HepG2 (cell line): ENCODE data around the gene DLL1. TPM values are rescaled to one million over a fixed set of nuclear protein-coding genes. Genes with fewer than 3 reads are reported as not detected.

Experiments
- ATAC-seq: fragments of 200-7000 bp; cut with Tn5 transposase; 3 replicates; pipeline ENCODE4 v1.9.1; 2020; ENCODE audit warnings: mild to moderate bottlenecking, moderate library complexity
- BruUV-seq: library from RNA; stranded (reverse); fragments of 400-500 nt; replicated peaks from 2 replicates; lab custom pipeline; 2021; lab: Mats Ljungman, UMichigan
- CTCF ChIA-PET: fragments of 300-600 bp; formaldehyde crosslinking; extraction: SDS; loops from one replicate; lab custom pipeline; 2021; ENCODE audit warnings: low total read pairs, inconsistent platforms, low intra/inter-chr PET ratio; lab: Yijun Ruan, JAX
- POLR2A ChIA-PET: fragments of 350-600 bp; sonication (Branson Sonifier 250); formaldehyde crosslinking; loops from one replicate; lab custom pipeline; 2020; ENCODE audit warnings: antibody characterized with exemption, inconsistent platforms; lab: Yijun Ruan, JAX
- DNase-seq: peaks from one replicate; pipeline ENCODE4 v3.0.0-alpha.2; 2015; ENCODE audit warnings: low spot score
- FAIRE-seq: peaks from 3 replicates; lab custom pipeline; 2011; peaks lifted over from hg19 to GRCh38; lab: Jason Lieb, UNC
- H2AFZ ChIP-seq: one replicate; pipeline ENCODE4 v1.6.1; 2011; ENCODE audit warnings: low read length, inconsistent platforms
- H3K27ac ChIP-seq: fragments of 300-600 bp; 3 replicates; pipeline ENCODE4 v1.8.0; 2011; ENCODE audit warnings: mixed run types, mild to moderate bottlenecking, mixed read lengths, low read length, inconsistent platforms; ENCODE audit not compliant: insufficient read depth; ENCODE audit errors: extremely low read length
- H3K27me3 ChIP-seq, 2 experiments: fragments of 200-600 bp in 1 of 2; 2 replicates in 1 of 2; 3 replicates in 1 of 2; pipeline versions ENCODE4 v1.6.0 to v1.8.0; 2011; ENCODE audit warnings: low read length in 2 of 2, mild to moderate bottlenecking in 2 of 2, moderate library complexity in 2 of 2, inconsistent platforms in 1 of 2; ENCODE audit not compliant: insufficient read depth in 2 of 2, control insufficient read depth in 1 of 2
- H3K36me3 ChIP-seq, 2 experiments: fragments of 200-600 bp in 1 of 2; replicated peaks in 1 of 2; 2 replicates in 1 of 2; 3 replicates in 1 of 2; pipeline versions ENCODE4 v1.5.1 to v1.8.0; 2011; ENCODE audit warnings: low read length in 2 of 2, inconsistent platforms in 1 of 2; ENCODE audit not compliant: insufficient read depth in 2 of 2, control insufficient read depth in 1 of 2
- H3K4me1 ChIP-seq: 2 replicates; pipeline ENCODE4 v1.5.1; 2012; ENCODE audit warnings: low read length, inconsistent platforms; ENCODE audit not compliant: insufficient read depth
- H3K4me2 ChIP-seq: 2 replicates; pipeline ENCODE4 v1.6.0; 2011; ENCODE audit warnings: low read depth, low read length, inconsistent platforms
- H3K4me3 ChIP-seq, 3 experiments: fragments of 200-600 bp in 1 of 3; sonication (generic), shearing (Covaris generic) in 1 of 3; replicated peaks in 1 of 3; 2 replicates each; pipeline ENCODE4 v1.5.1; 2011 to 2016; ENCODE audit warnings: low read length in 3 of 3, inconsistent platforms in 2 of 3, low read depth in 2 of 3, mild to moderate bottlenecking in 2 of 3, control low read depth in 1 of 3, mixed read lengths in 1 of 3; ENCODE audit not compliant: insufficient read depth in 1 of 3
- H3K79me2 ChIP-seq: one replicate; pipeline ENCODE4 v1.6.1; 2011; ENCODE audit warnings: low read length, inconsistent platforms; ENCODE audit not compliant: insufficient read depth
- H3K9ac ChIP-seq: 2 replicates; pipeline ENCODE4 v1.6.0; 2011; ENCODE audit warnings: mild to moderate bottlenecking, low read depth, low read length, inconsistent platforms; ENCODE audit not compliant: insufficient read depth
- H3K9me3 ChIP-seq: 2 replicates; pipeline ENCODE4 v1.5.1; 2012; ENCODE audit warnings: mild to moderate bottlenecking, low read length
- H4K20me1 ChIP-seq: 2 replicates; pipeline ENCODE4 v1.6.0; 2011; ENCODE audit warnings: inconsistent platforms, mild to moderate bottlenecking, low read length, moderate library complexity; ENCODE audit not compliant: insufficient read depth
- ATF4 ChIP-seq, 2 experiments: fragments of 450-650 bp in 1 of 2; sonication (generic) in 1 of 2; formaldehyde crosslinking; IDR thresholded peaks; 2 replicates each; pipeline versions ENCODE4 v1.5.0 to v1.8.0; 2020 to 2022; ENCODE audit warnings: mild to moderate bottlenecking in 1 of 2, missing genetic modification reagents in 1 of 2
- CCAR2 ChIP-seq: fragments of 200-400 bp; formaldehyde crosslinking; optimal IDR thresholded peaks from 2 replicates; pipeline ENCODE3; 2018; ENCODE audit warnings: low read depth, mild to moderate bottlenecking, low read length, moderate library complexity
- CTCF ChIP-seq: sonication (generic); formaldehyde crosslinking; IDR thresholded peaks from 2 replicates; pipeline ENCODE4 v1.5.0; 2020; ENCODE audit warnings: mild to moderate bottlenecking, missing genetic modification reagents, moderate library complexity
- DBP ChIP-seq: sonication (generic); formaldehyde crosslinking; IDR thresholded peaks from 2 replicates; pipeline ENCODE4 v1.4.0; 2020; ENCODE audit warnings: missing genetic modification reagents; ENCODE audit errors: not compliant biosample characterization
- EZH2 ChIP-seq: conservative IDR thresholded peaks from 2 replicates; pipeline ENCODE4 v1.6.1; 2012; ENCODE audit warnings: mild to moderate bottlenecking, low read depth, low read length, moderate library complexity
- KDM1A ChIP-seq: IDR thresholded peaks from 2 replicates; pipeline ENCODE4 v1.6.1; 2016; ENCODE audit warnings: missing compliant biosample characterization
- REL ChIP-seq: sonication (generic); formaldehyde crosslinking; conservative IDR thresholded peaks from 2 replicates; pipeline ENCODE4 v1.8.0; 2022; ENCODE audit warnings: mild to moderate bottlenecking, missing genetic modification reagents, moderate library complexity
- SALL1 ChIP-seq: sonication (generic); formaldehyde crosslinking; IDR thresholded peaks from 2 replicates; pipeline ENCODE4 v1.8.0; 2022; ENCODE audit warnings: mild to moderate bottlenecking, missing genetic modification reagents
- STAG1 ChIP-seq: sonication (generic); formaldehyde crosslinking; IDR thresholded peaks from 2 replicates; pipeline ENCODE4 v1.4.0; 2020; ENCODE audit warnings: missing genetic modification reagents
- USF2 ChIP-seq, 2 experiments: sonication (generic) in 1 of 2; formaldehyde crosslinking in 1 of 2; IDR thresholded peaks; 2 replicates each; pipeline versions ENCODE4 v1.5.1 to v1.6.1; 2011 to 2020; ENCODE audit warnings: borderline replicate concordance in 1 of 2, low read depth in 1 of 2, low read length in 1 of 2, mild to moderate bottlenecking in 1 of 2, missing genetic modification reagents in 1 of 2, moderate library complexity in 1 of 2
- WIZ ChIP-seq: sonication (generic); formaldehyde crosslinking; IDR thresholded peaks from 2 replicates; pipeline ENCODE4 v1.5.1; 2020; ENCODE audit warnings: mild to moderate bottlenecking, missing genetic modification reagents
- ZIK1 ChIP-seq: sonication (generic); formaldehyde crosslinking; IDR thresholded peaks from 2 replicates; pipeline ENCODE4 v1.5.0; 2020; ENCODE audit warnings: mild to moderate bottlenecking, low read depth, missing genetic modification reagents, borderline replicate concordance
- ZNF362 ChIP-seq: sonication (generic); formaldehyde crosslinking; IDR thresholded peaks from 2 replicates; pipeline ENCODE4 v1.4.0; 2020; ENCODE audit warnings: missing genetic modification reagents, mild to moderate bottlenecking, borderline replicate concordance
- ZNF446 ChIP-seq: sonication (generic); formaldehyde crosslinking; IDR thresholded peaks from 2 replicates; pipeline ENCODE4 v1.5.0; 2020; ENCODE audit warnings: mild to moderate bottlenecking, missing genetic modification reagents
- ZNF496 ChIP-seq: sonication (generic); formaldehyde crosslinking; IDR thresholded peaks from 2 replicates; pipeline ENCODE4 v1.8.1; 2023; ENCODE audit warnings: mild to moderate bottlenecking, moderate library complexity, missing genetic modification reagents; ENCODE audit not compliant: insufficient replicate concordance
- WGBS: methylation state at CpG from one replicate; pipeline ENCODE4 v1.1.6; 2017; ENCODE audit warnings: low lambda C conversion rate; 5-methylcytosine and 5-hydroxymethylcytosine counted together
- in situ Hi-C: cut with HindIII; loops from 2 replicates; pipeline ENCODE4 v1.10.0; 2017; ENCODE audit warnings: low pct_unique_long_range_greater_than_20kb; ENCODE audit not compliant: extremely low pct_ligation_motif_present
- intact Hi-C: fragments of 100-400 bp; cut with micrococcal nuclease; formaldehyde crosslinking; loops from one replicate; pipeline ENCODE4 v1.10.0; 2022; ENCODE audit not compliant: unreplicated experiment
- polyA plus RNA-seq, 8 experiments: library from polyadenylated mRNA; depleted of rRNA in 3 of 8; stranded (reverse) in 7 of 8; unstranded in 1 of 8; fragments of >200 nt; fragmentation: Illumina TruSeq in 4 of 8; extraction: Trizol in 4 of 8; gene quantifications; 2 replicates each; pipeline versions ENCODE4 v1.2.1 to v1.2.3, GENCODE V29; 2011 to 2016; ENCODE audit warnings: low read depth in 4 of 8, missing spikeins in 1 of 8, mixed read lengths in 1 of 8; ENCODE audit not compliant: insufficient read depth in 1 of 8
- total RNA-seq, 5 experiments: library from RNA; depleted of rRNA; stranded (reverse); fragments of >200 nt; fragmentation: Illumina TruSeq; extraction: Trizol; gene quantifications; 2 replicates each; pipeline ENCODE4 v1.2.3, GENCODE V29; 2016; ENCODE audit warnings: low read depth in 1 of 5

Gene DLL1
- total and polyA plus RNA-seq, 2 of the 13 experiments (the other 11 are each of a cell fraction or from before 2014, with no cell fraction given): not detected

GRCh38 chr6:170292407-170293158 lies 1.7 kb upstream of the DLL1 start:
- BruUV-seq: no TSS peak
- DNase-seq: no peak
- H3K9me3 ChIP-seq: no peaks in the 10 kb centered on the region
- no peak overlapping the region for H3K4me2 ChIP-seq
- 4% methylated on average over 13 of the region's 13 CpGs for whole genome bisulfite sequencing
- peaks cover 39 to 95% of the 10 kb centered on the region in 2 experiments for H3K27me3 ChIP-seq
- no peaks in the 10 kb centered on the region for H3K36me3 ChIP-seq
- no peak for FAIRE-seq
- CTCF ChIA-PET: no interaction called here
- H3K79me2 ChIP-seq: no peaks in the 10 kb centered on the region
- no peak overlapping the region for H3K27ac ChIP-seq
- no peak overlapping the region for H3K9ac ChIP-seq
- intact Hi-C loops: no loop called here
- in situ Hi-C loops: no loop called here
- peaks cover 37% of the 10 kb centered on the region for H3K4me1 ChIP-seq
- POLR2A ChIA-PET: interaction anchor here (0.9 kb wide), 1 partner anchor 14 kb away, joined by 3 read pairs; the partner anchor contains the start of gene FAM120B
- peaks cover 4% of the 10 kb centered on the region; the same call in 1 of the 2 replicates for H4K20me1 ChIP-seq
- no peak overlapping the region for H2AFZ ChIP-seq
- no peak for ATAC-seq
- no peak overlapping the region for H3K4me3 ChIP-seq
- TF ChIP-seq ZNF446: no peak
- 0 out of 2 replicates have a peak, but pooled peaks have one; percentile 21 for TF ChIP-seq STAG1
- TF ChIP-seq KDM1A (CRISPR knock-in tag): no peak
- peak; percentile 94 for TF ChIP-seq EZH2
- peak; percentile 33 for TF ChIP-seq CTCF (CRISPR knock-in tag)
- no peak for TF ChIP-seq DBP (CRISPR knock-in tag)
- no peak for TF ChIP-seq SALL1
- TF ChIP-seq WIZ (CRISPR knock-in tag): no peak
- peak; percentile 71 for TF ChIP-seq USF2 (IDR thresholded peaks at IDR 0.05; ENCODE audit: low read depth, low read length)
- no peak; the same call in 1 of the 2 replicates for TF ChIP-seq USF2 (CRISPR knock-in tag; IDR thresholded peaks at IDR 0.05; ENCODE audit: borderline replicate concordance)
- TF ChIP-seq REL (CRISPR knock-in tag): no peak
- no peak for TF ChIP-seq ZNF362
- TF ChIP-seq ATF4 (CRISPR knock-in tag; IDR thresholded peaks at IDR 0.05): no peak
- TF ChIP-seq ZNF496: no peak
- no peak for TF ChIP-seq ZIK1 (CRISPR knock-in tag)
- no peak for TF ChIP-seq CCAR2
